HG03045 (cell line): ENCODE results near the gene PEAR1.
"Not testable (repeated sequence)": the region's sequence is repeated elsewhere in the genome, so short reads cannot be mapped to it uniquely, and the experiment has no call there.

Source experiments
- ATAC-seq: cut with Tn5 transposase; IDR thresholded peaks from one replicate; pipeline ENCODE4 v1.9.1; 2021; ENCODE audit warnings: mild to moderate bottlenecking, moderate library complexity; ENCODE audit not compliant: unreplicated experiment

PEAR1 gene

DNA sequence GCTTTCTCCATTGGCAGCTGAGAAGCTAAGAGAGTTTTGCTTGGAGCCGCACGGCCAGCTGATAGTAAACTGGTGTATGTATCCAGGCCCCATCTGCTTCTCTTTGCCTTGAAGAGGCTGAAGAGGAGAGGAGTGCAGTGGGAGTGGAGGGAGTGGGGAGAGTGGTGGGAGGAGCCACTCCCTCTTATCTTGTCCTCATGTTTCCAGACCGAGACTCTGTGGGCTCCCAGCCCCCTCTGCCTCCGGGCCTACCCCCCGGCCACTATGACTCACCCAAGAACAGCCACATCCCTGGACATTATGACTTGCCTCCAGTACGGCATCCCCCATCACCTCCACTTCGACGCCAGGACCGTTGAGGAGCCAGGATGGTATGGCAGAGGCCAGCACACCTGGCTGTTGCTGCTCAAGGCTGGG, 20.9 kb downstream of the PEAR1 start:
- no peak for ATAC-seq

DNA sequence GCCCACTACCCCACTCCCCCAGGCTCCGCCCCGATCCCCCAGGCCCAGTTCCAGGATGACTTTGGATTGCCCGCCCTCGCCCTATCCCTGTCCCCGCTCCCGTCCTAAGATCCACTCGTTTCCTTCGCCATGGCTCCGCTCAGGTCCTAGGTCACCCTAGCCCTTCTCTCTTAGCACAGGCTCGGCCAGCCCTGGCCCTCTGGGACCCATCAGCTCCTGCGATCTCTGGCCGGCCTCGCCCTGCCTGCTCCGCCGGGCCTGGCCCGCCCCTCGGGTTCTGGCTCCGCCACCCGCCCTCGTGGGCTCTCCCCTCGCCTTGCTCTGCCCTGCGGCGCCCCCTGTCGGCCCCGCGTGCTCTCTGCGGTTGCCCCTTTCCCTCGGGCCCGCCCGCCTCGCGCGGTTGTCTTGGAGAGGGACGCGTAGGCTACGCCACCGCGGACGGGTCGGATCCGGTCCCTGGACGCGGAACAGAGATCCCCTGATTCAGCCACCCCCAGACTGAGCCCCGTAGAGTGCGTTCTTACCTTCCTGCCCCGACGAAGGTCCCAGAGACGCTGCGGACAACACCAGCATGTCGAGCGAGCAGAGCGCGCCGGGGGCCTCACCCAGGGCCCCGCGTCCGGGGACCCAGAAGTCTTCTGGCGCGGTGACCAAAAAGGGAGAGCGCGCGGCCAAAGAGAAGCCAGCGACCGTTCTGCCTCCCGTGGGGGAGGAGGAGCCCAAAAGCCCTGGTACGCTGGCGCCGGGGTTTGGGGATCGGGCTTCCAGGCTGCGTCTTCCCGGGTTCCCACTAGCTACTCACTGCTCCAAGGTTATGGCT, 26.9 kb downstream of the PEAR1 start, which contains the start of gene LRRC71:
Gene LRRC71 (plus strand): TSS at position 400 of the 820 bp plus-strand sequence. CDS start 172 bp downstream, at position 572.
- no peak for ATAC-seq

DNA sequence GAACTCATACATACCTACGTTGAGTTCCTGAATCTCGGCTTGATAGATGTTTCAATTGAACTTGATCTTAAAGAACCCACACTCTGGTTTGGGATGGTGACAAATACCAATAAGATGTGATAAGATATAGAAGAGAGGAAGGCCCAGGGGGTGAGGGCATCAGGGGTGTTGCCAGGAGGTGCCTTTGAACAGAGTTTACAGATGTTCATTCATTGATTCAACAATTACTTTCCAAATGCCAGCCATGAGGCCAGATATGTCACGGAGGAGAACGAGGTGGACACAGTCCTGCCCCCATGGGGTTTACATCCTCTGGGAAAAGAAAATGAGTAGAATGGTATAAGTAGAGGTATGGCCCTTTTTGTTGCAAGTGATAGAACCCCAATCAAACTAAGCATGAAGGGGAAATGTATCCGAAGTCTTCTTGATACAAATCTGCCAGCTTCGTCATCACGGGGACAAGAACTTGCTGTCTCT, 27.6 kb downstream of the PEAR1 start:
- ATAC-seq = no peak

DNA sequence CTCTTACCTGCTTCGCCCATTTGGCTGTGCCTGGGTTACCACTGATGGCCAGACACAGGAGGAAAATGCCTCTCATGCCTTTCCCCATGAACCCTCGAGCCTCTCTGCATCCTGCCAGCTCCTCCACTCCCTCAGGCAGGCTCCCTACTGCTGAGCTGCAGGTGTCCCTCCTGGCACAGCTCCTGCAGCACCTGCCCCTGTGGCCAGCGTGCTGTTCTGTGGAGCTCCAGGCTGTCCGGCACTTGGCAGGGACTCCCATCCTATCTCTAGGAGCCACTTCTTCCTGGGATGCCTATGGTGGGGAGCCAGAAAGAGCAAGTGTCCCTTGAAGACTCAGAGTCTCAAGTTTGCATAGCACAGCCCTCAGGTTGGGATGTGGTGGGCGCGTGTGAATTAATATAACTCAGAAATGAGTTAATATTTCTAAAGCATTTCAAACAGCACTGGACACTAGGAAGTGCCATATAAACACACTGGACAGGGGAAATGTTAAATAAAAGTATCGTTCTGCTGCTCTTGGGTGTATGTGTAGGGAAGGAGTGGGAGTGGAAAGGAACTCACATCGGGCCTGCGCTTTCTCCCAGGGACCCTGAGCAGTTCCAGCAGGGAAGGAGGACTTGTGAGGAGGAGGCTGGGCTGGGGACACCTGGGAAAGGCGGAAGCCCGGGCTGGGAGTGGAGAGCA, 29.6 kb downstream of the PEAR1 start:
- ATAC-seq = no peak

DNA sequence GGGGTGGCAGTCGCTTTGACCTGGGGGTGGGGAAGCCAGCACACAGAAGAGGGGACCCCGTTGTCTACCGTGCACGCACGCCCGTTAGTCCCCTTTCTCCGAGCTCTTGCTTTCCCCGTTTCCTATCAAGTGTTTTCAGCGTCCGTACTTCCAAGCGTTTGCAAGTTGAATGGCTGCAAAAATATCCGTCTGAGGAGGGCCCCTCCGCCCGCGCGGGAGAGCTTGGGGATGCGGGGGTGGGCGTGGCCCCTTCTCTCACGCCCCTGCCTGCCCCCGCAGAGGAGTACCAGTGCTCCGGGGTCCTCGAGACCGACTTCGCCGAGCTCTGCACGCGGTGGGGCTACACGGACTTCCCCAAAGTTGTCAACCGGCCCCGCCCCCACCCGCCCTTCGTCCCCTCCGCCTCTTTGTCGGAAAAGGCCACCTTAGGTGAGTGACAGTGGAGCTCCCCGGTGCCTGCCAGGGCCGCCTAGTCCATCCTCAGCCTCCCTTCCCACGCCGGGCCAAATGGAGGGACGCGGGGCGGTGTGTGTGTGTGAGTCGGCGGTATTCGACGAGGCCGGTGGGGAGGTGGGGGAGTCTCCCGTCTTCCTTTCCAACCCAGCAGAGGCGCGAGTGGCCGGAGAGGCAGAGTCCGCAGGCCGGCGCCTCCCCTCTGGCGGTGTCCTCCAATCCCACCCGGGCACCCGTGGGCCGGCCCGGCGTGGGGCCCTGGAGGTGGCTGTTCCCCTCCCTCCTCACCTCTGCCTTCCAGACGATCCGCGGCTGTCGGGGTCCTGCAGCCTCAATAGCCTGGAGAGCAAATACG, 30.4 kb downstream of the PEAR1 start:
- ATAC-seq = no peak

DNA sequence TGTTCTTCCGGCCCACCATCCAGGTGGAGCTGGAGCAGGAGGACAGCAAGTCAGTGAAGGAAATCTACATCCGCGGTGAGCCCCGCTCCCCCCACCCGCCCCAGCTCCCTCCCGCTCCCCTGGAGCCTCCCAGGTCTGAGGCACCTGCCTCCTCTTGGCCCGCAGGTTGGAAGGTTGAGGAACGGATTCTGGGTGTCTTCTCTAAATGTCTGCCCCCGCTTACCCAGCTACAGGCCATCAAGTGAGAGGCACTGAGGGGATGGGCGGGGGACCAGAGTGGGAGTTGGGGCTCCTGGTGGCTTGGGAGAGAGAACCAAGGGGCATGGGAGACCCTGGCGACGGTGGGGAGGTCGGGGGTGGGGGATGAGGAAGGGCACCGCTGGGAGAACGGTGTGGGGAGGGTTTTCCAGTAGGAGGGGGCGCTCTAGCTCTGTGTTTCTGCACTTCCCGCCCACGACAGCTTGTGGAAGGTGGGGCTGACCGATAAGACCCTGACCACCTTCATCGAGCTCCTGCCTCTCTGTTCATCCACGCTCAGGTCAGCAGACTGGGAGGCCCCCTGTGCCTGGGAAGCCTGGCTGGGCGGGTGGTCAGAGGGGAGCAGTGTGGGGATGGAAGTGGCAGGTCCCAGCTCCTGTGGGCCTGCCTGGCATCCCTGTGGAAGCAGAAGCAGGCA, 31.1 kb downstream of the PEAR1 start:
- ATAC-seq = no peak

DNA sequence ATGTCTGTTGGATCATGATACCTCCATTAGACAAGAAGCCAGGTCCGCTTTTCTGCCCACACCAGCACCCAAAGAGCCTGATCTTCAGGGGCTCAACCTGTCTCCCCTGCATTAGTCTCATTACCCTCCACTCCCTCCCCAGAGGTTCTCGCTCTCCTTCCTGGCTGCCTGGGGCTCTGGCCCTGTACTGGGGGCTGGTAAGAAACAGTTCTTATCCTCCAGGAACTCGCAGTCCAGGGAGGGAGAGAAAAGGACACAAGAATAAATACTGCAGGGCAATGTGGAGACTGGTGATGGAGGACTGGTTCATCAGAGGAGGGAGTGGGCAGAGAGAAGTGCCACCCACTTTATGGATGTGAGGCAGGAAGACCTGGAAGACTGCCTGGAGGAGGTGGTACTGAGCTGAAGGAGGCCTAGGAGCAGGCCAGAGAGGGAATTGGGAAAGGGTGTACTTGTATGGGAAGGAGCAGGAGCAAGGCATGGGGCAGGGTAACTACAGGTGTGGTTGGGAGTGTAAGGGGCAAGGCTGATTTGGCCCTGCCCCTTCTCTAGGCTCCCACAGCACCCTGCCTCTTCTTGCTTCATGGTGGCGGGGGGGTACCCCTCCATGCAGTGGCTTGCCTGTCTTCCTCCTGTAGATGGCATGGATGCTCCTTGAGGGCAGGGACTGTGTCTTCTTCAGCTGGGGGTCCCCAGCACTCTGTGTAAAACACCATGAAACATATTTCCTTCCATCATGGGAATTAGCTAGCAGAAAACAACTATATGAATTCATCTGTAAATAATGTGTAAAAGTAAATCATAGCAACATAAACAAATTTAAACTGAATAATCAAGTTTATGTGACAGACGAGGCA, 31.9 kb downstream of the PEAR1 start:
- ATAC-seq = no peak

DNA sequence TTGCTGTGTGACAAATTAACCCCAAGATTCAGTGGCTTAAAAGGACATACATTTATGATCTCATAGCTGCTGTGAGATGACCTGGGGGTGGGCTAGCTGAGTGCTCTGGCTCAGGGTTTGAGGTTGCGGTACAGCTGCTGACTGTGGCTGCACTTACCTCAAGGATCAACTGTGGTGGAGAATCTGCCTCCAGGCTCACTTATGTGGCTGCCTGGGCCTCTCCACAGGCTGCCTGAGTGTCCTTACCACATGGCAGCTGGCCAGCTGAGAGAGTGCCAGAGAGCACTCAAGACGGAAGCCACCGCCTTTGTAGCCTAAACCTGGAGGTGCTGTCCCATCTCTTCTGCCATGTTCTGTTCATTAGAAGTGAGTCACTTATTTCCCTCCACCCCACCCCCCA, 32.7 kb downstream of the PEAR1 start:
- no peak for ATAC-seq

DNA sequence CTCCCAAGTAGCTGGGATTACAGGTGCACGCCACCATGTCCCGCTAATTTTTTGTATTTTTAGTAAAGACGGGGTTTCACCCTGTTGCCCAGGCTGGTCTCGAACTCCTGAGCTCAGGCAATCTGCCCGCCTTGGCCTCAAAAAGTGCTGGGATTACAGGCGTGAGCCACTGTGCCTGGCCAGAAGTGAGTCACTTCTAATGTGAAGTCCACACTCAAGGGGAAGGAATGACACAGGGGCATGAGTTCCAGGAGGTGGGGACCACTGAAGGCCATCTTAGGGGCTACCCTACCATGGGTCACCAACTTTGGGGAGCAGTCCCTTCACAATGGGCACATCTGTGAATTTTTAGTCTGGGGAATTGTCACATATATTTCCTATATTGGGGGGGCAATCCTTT, 33.2 kb downstream of the PEAR1 start:
- not testable (repeated sequence) for ATAC-seq

DNA sequence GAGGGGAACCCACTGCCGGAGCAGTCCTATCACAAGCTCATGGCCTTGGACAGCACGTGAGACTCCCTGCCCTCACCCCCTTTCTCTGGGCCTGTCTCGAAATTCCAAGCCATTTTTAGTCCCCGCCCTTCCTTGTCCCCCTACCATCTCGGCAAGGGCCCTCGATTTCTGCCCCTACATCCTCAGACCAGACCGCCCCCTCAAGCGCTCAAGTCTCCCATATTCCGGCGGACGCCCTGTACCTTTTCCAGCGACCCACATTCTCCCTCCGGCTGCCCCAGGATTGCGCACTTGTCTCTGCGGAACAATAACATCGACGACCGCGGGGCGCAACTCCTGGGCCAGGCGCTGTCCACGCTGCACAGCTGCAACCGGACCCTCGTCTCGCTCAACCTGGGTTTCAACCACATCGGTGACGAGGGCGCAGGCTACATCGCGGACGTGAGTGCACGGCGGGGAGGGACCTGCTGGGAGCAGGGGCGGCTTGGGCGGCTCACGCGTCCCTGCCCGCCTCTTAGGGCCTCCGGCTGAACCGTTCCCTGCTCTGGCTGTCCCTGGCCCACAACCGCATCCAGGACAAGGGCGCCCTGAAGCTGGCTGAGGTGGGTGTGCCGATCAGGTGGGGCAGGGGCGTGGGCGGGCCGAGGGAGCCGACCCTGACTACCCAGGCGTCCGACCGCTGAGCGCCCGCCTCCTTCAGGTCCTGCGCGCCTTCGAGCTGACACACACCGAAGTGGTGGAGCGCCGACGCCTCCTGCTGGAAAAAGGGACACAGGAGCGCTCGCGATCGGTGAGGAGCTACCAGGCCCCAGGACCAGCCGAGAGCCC, 33.9 kb downstream of the PEAR1 start:
- ATAC-seq = no peak

DNA sequence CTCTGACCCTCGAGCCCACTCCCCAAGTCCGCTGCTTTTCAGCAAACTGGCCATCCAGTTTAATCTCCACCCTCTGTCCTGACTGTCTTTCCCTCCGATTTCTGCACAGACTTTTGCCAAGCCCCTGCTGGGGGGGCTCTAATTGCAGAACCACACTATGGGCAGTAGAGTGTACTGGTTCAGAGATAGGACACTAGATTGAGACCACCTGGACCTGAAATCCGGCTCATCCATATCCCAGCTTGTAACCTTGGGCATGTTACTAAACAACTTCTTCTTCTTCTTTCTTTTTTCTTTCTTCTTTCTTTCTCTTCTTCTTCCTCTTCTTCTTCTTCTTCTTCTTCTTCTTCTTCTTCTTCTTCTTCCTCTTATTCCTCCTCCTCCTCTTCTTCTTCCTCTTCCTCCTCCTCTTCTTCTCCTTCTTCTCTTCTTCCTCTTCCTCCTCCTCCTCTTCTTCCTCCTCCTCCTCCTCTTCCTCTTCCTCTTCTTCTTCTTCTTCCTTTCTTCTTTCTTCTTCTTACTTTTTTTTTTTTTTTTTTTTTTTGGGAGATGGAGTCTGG, 34.6 kb downstream of the PEAR1 start:
- no peak for ATAC-seq

DNA sequence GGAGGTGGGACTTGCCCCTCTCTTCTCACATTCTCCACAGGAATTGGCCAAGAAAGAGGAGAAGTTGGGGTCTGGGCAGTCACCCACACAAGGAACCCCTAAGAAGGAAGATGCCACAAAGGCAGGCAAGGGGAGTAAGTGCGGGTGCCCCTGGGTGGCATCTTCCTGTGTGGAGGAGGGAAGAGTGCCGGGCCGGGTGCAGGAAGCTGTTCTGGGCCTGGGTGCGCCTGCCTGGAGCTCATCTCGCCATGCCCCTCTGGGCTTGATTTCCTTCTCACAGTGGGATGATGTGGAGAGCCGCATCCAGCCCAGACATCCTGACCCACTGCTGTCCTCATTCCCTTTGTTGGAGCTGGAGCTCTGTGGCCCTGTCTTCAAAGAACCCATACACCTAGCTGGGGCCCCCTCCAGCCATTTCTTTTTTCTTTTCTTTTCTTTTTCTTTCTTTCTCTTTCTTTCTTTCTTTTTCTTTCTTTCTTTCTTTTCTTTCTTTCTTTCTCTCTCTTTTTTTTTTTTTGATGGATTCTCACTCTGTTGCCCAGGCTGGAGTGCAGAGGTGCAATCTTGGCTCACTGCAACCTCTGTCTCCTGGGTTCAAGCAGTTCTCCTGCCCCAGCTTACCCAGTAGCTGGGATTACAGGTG, 36.2 kb downstream of the PEAR1 start:
- ATAC-seq = no peak

DNA sequence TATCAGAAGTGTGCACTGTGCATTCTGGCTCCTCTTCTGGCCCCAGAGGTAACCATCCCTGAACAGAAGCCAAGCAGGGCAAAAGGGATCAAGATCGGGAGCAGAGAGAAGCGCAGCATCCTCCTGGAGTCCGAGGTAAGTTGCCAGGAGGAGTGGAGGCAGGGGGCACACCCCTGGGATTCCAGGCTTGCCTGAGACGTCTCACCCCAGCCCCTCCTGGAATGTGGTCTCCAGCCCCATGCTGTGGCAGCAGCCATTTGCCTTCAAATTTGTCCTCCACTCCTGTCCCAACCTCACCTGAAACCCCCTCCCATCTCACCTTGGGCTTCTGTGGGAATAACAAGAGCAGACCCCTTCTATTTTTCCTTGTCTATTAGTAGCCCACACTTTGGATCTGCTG, 37.0 kb downstream of the PEAR1 start:
- ATAC-seq = no peak

DNA sequence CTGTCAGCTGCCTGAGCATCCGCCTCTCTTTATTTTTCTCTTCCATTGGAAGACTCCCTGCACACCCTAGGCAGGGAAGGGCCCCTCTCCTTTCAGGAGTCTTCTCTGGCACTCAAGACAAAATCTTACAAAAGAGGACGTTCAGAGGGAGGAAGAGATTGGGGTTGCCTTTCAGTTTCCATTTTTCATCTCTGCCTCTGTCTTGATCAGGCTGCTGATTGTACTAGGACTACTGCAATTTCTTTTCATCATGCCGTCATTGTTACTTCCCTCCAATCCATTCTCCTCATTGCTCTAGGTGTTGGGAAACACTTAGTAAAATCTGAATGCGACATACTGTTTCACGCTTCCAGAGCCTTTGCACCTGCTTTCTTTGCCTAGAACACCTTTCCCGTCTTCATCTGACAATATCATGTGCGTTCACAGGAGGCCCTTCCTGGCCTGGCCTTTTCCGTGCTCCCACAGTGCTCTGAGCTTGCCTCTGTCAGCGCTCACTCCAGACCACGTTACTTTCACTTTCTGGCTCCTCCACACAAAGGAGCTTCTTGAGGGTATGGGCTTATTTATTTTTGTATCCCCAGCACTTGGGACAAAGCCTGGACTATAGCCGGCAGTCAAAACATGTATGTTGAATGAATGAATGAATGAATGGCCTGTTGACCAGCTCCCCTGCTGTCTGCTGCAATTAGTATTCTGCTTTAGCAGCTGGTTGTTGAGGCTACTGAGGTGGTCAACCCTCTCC, 37.9 kb downstream of the PEAR1 start:
- ATAC-seq = no peak

DNA sequence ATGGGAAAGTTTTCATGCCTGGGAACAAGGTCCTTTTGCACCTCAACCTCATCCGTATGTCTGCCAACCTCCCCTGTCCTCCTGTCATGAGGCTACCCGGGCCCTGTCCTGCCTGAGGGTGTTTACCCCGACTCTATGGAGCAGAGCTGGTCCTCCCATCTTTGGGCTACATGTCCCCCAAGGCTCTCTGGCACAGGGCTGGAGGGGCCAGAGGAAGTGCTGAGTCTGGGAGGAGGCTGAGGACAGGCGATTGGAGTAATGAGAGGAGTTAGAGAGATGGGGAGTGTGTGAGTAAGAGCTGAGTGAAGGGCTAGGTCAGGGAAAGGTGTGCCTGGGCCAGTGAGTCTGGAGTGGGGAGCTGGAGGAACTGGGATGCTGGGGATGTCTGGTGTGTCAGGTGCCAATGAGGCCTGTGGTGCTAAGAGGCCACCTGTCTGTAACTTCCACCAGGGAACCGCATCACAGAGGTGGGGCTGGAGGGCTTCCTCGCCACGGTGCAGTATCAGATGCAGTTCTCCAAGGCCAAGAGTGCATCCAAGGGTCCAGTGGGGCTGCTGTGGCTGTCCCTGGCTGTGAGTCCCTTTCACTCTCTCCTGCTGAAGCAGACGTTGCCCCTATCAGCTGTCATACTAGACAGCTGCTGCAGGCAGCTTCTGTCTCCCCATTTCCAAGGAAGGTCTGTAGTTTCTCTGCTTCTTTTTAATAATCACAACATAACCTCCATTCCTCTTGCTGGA, 38.6 kb downstream of the PEAR1 start:
- ATAC-seq = no peak

DNA sequence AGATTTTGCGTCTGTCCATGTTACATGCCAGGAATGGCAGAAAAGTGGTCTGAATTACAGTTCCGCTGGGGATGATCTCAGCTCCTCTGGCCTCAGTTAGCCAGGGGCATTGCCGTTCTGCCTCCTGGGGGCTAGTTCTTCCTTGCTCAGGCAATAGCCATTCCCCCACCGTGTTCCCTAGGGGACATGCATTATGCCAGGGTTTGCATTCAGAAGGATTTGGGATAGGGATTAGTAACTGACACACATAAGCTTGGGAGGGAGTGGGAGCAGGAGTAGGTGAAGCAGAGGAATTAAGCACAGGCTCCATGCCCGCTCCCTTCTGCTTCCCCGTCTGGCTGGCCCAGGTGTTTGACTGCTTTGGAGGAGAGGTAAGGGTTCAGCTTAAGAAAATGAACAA, 39.6 kb downstream of the PEAR1 start:
- ATAC-seq = no peak
